Natural killer cell (primary cell): ENCODE measurements around the gene NFIA. TPM values are rescaled to one million over a fixed set of nuclear protein-coding genes. Genes with fewer than 3 reads are reported as not detected.
A peak's percentile ranks its signal among the peaks of the same experiment; 100 is the strongest.

Experiments
- ATAC-seq, 3 donors: fragments of 150-1000 bp in 2 of 3; fragments of 200-7000 bp in 1 of 3; cut with Tn5 transposase; 1 replicate in 1 of 3; 2 replicates in 2 of 3; pipeline ENCODE4 v1.10.0; 2021; ENCODE audit warnings: mild to moderate bottlenecking in 2 of 3, moderate library complexity in 2 of 3
- DNase-seq, 2 donors: peaks; one replicate each; pipeline versions ENCODE4 v3.0.0 to v3.0.0-alpha.2; 2013 to 2021; ENCODE audit warnings: mixed read lengths in 1 of 2
- H3K27ac ChIP-seq: one replicate; pipeline ENCODE4 v1.5.1; 2013; ENCODE audit warnings: mild to moderate bottlenecking, low read length
- H3K27me3 ChIP-seq: one replicate; pipeline ENCODE4 v1.6.1; 2013; ENCODE audit warnings: low read length; ENCODE audit not compliant: control insufficient read depth, insufficient read depth
- H3K36me3 ChIP-seq: one replicate; pipeline ENCODE4 v1.6.1; 2013; ENCODE audit warnings: low read length; ENCODE audit not compliant: control insufficient read depth, insufficient read depth
- H3K4me1 ChIP-seq: one replicate; pipeline ENCODE4 v1.6.1; 2013; ENCODE audit warnings: low read length; ENCODE audit not compliant: control insufficient read depth, insufficient read depth
- H3K4me3 ChIP-seq: one replicate; pipeline ENCODE4 v1.5.1; 2013; ENCODE audit warnings: low read length
- H3K9me3 ChIP-seq: one replicate; pipeline ENCODE4 v1.6.1; 2013; ENCODE audit warnings: low read length; ENCODE audit not compliant: control insufficient read depth, insufficient read depth
- H3K27ac Mint-ChIP-seq, 2 donors: one replicate each; pipeline ENCODE4 v1.8.0; 2022; ENCODE audit warnings: mild to moderate bottlenecking in 2 of 2, mixed read lengths in 2 of 2, moderate library complexity in 1 of 2
- H3K27me3 Mint-ChIP-seq, 2 donors: one replicate each; pipeline ENCODE4 v1.8.0; 2022; ENCODE audit warnings: low read depth in 2 of 2, mixed read lengths in 2 of 2
- H3K36me3 Mint-ChIP-seq: one replicate; pipeline ENCODE4 v1.8.0; 2022; ENCODE audit warnings: mixed read lengths
- H3K4me1 Mint-ChIP-seq, 2 donors: one replicate each; pipeline ENCODE4 v1.8.0; 2022; ENCODE audit warnings: mixed read lengths in 2 of 2
- H3K4me3 Mint-ChIP-seq: one replicate; pipeline ENCODE4 v1.8.0; 2022; ENCODE audit warnings: mild to moderate bottlenecking, moderate library complexity, mixed read lengths
- H3K9me3 Mint-ChIP-seq, 2 donors: one replicate each; pipeline ENCODE4 v1.8.0; 2022; ENCODE audit warnings: mixed read lengths in 2 of 2
- WGBS: methylation state at CpG from one replicate; pipeline ENCODE4 v1.1.7; 2013; ENCODE audit warnings: missing lambda C conversion rate; ENCODE audit not compliant: insufficient coverage; 5-methylcytosine and 5-hydroxymethylcytosine counted together
- intact Hi-C: fragments of 100-400 bp; cut with micrococcal nuclease; formaldehyde crosslinking; loops from one replicate; pipeline ENCODE4 v1.14.2; 2022
- total RNA-seq, 4 donors: library from RNA; stranded (reverse); fragments of 120-200 nt in 1 of 4; gene quantifications; one replicate each; pipeline versions ENCODE4 v1.2.3 to v1.2.4, GENCODE V29; 2013 to 2022
- TF ChIP-seq, protein P1 (sequence below): fragments of 200-600 bp; IDR thresholded peaks from one replicate; pipeline ENCODE4 v1.8.0; 2022; ENCODE audit warnings: antibody characterized with exemption

The NFIA gene
- total RNA-seq, 3 donors from 2014 or later (not counting 1 experiment from before 2014, with no cell fraction given), result 3.5 to 6.5 (median 3.6) TPM

DNA sequence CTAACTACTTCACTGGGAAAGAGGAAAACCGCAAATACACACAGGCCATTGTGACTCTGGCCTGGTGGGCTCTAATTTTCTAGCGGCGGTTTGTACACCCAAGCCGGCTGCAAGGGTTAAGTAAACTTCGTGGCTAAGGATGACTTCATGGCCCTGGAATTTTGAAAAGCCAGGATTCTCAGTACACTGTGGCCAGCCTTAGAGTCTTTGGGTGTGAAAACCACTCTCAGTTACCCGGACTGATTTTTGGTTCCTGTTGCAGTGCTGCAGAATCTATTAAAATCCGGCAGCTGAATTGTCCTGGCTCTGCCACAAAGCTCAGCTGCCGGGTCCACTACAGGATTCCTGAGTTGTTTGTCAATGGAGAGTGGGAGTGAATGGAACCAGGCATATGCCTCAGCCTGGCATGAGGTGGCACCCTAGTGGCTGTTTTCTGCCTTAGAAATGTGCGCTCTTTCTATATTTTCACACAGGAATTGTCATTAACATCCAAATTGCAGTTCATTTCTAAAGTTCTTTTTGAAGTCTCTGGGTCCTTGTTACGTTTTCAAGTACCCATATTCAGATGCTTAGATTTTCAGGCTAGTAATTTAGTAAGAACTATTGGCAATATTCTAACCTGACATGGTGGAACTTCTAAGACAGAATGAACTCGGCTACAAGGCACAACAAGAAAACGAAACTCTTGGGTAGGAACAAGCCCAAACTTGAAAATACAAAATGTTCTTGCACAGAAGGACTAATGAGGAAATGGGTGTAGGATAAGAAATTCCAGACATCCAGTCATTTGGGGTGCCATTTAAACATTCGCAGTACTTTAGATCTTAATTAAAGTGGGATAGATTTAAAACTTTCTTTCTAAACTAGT lies 255.9 kb downstream of the NFIA start:
- TF ChIP-seq, protein P1, sequence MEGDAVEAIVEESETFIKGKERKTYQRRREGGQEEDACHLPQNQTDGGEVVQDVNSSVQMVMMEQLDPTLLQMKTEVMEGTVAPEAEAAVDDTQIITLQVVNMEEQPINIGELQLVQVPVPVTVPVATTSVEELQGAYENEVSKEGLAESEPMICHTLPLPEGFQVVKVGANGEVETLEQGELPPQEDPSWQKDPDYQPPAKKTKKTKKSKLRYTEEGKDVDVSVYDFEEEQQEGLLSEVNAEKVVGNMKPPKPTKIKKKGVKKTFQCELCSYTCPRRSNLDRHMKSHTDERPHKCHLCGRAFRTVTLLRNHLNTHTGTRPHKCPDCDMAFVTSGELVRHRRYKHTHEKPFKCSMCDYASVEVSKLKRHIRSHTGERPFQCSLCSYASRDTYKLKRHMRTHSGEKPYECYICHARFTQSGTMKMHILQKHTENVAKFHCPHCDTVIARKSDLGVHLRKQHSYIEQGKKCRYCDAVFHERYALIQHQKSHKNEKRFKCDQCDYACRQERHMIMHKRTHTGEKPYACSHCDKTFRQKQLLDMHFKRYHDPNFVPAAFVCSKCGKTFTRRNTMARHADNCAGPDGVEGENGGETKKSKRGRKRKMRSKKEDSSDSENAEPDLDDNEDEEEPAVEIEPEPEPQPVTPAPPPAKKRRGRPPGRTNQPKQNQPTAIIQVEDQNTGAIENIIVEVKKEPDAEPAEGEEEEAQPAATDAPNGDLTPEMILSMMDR, result no peak
- WGBS, result 43% methylated on average over 13 of the region's 13 CpGs
- Mint-ChIP-seq H3K9me3 (no peaks in the 10 kb centered on the region), H3K27me3 (peaks cover 19 to 27% of the 10 kb centered on the region in 2 donors), H3K27ac (no peak overlapping the region), H3K36me3 (no peaks in the 10 kb centered on the region), H3K4me3 (peak overlapping the region; percentile 75), H3K4me1 (peaks cover 20 to 39% of the 10 kb centered on the region in 2 donors)
- DNase-seq (no peak), ATAC-seq (peak in 2 of 3 donors; percentile 33 to 53)
- Histone ChIP-seq H3K27me3 (no peaks in the 10 kb centered on the region), H3K4me3 (no peak overlapping the region), H3K9me3 (no peaks in the 10 kb centered on the region), H3K4me1 (peaks cover 5% of the 10 kb centered on the region), H3K27ac (no peak overlapping the region), H3K36me3 (no peaks in the 10 kb centered on the region)
- intact Hi-C loops, result no loop called here

DNA sequence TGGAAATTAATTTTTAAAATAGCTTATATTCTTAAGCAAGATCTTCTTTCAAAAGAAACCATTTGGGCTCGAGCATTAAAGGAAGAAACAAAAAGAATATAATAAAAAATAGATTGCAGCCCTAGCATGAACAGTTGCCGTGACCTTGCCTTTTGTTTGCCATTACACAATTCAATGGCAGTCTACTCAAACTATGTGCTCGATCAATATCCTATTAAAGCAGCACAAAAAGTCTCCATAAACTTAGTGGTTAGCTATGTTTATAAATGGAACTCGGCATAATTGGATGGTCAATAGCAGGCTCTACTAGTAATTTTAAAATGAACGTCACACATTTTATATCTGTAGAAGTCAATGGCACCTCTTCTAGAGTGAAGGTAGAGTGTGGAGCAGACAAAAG lies 256.5 kb downstream of the NFIA start:
- H3K36me3 ChIP-seq, result no peaks in the 10 kb centered on the region
- Mint-ChIP-seq H3K9me3 (no peaks in the 10 kb centered on the region), H3K4me1 (peaks cover 20 to 39% of the 10 kb centered on the region in 2 donors), H3K27ac (no peak overlapping the region), H3K4me3 (peak overlapping the region; percentile 75), H3K27me3 (peaks cover 19 to 33% of the 10 kb centered on the region in 2 donors), H3K36me3 (no peaks in the 10 kb centered on the region)
- no peak overlapping the region for H3K4me3 ChIP-seq
- ATAC-seq (no peak), DNase-seq (no peak)
- intact Hi-C loops, result no loop called here
- H3K27me3 ChIP-seq, result no peaks in the 10 kb centered on the region
- no peaks in the 10 kb centered on the region for H3K9me3 ChIP-seq
- WGBS, result 47% methylated on average over 3 of the region's 5 CpGs
- TF ChIP-seq, protein P1, result no peak
- H3K4me1 ChIP-seq, result peaks cover 5% of the 10 kb centered on the region
- H3K27ac ChIP-seq, result no peak overlapping the region

GRCh38 chr1:61341426-61341825 lies 259.1 kb downstream of the NFIA start:
- WGBS, result 86% methylated on average over 6 of the region's 6 CpGs

More at GRCh38 chr1:61341426-61341825, 259.1 kb downstream of the NFIA start:
- Histone ChIP-seq H3K4me1 (peaks cover 5% of the 10 kb centered on the region), H3K27me3 (no peaks in the 10 kb centered on the region), H3K36me3 (no peaks in the 10 kb centered on the region), H3K27ac (no peak overlapping the region), H3K9me3 (no peaks in the 10 kb centered on the region), H3K4me3 (no peak overlapping the region)
- Mint-ChIP-seq H3K4me3 (no peak overlapping the region), H3K27me3 (peaks cover 16 to 40% of the 10 kb centered on the region in 2 donors), H3K27ac (no peak overlapping the region), H3K36me3 (no peaks in the 10 kb centered on the region), H3K9me3 (no peaks in the 10 kb centered on the region), H3K4me1 (peaks cover 20 to 39% of the 10 kb centered on the region in 2 donors)
- TF ChIP-seq, protein P1, result no peak
- DNase-seq (no peak), ATAC-seq (no peak)
- intact Hi-C loops, result loop anchor here (10.0 kb wide), 1 partner anchor 287 kb away; no protein-coding TSS in a partner anchor
